T-cell (primary cell): ENCODE measurements around the gene SEC14L3. TPM values are rescaled to one million over a fixed set of nuclear protein-coding genes. Genes with fewer than 3 reads are reported as not detected.

Source experiments
- ATAC-seq, 4 experiments: fragments of 200-7000 bp in 3 of 4; fragments of 150-1000 bp in 1 of 4; cut with Tn5 transposase; replicated peaks in 1 of 4; 1 replicate in 3 of 4; 2 replicates in 1 of 4; pipeline ENCODE4 v1.10.0; 2021; ENCODE audit warnings: moderate library complexity in 3 of 4, mild to moderate bottlenecking in 2 of 4, moderate number of reproducible peaks in 1 of 4
- CTCF ChIA-PET, 2 donors: fragments of 300-600 bp; sonication (Branson Sonifier 250); formaldehyde crosslinking; loops; one replicate each; lab custom pipeline; 2022; ENCODE audit warnings: antibody characterized with exemption in 2 of 2; lab: Charles Lee
- POLR2A ChIA-PET, 2 donors: fragments of 300-600 bp; sonication (Branson Sonifier 250); formaldehyde crosslinking; loops; one replicate each; lab custom pipeline; 2022; ENCODE audit warnings: antibody characterized with exemption in 2 of 2; lab: Charles Lee
- DNase-seq, 35 experiments: peaks; one replicate each; pipeline versions ENCODE4 v3.0.0 to v3.0.0-alpha.2; 2013 to 2023
- H3K27ac ChIP-seq: one replicate; pipeline ENCODE4 v1.5.1; 2013; ENCODE audit warnings: low read length
- H3K27me3 ChIP-seq, 2 experiments: replicated peaks in 1 of 2; 1 replicate in 1 of 2; 2 replicates in 1 of 2; pipeline versions ENCODE4 v1.6.1 to v1.7.0; 2013; ENCODE audit warnings: low read length in 1 of 2, mixed read lengths in 1 of 2; ENCODE audit not compliant: control insufficient read depth in 2 of 2, insufficient read depth in 2 of 2; ENCODE audit errors: extremely low read depth in 1 of 2
- H3K36me3 ChIP-seq, 2 donors: 1 replicate in 1 of 2; 2 replicates in 1 of 2; pipeline versions ENCODE4 v1.6.1 to v1.7.0; 2013; ENCODE audit warnings: low read length in 1 of 2; ENCODE audit not compliant: control insufficient read depth in 2 of 2, insufficient read depth in 1 of 2; ENCODE audit errors: extremely low read depth in 1 of 2
- H3K4me1 ChIP-seq, 2 experiments: 1 replicate in 1 of 2; 2 replicates in 1 of 2; pipeline versions ENCODE4 v1.6.1 to v1.7.0; 2013; ENCODE audit warnings: low read length in 2 of 2, mixed read lengths in 1 of 2; ENCODE audit not compliant: insufficient read depth in 2 of 2, control insufficient read depth in 1 of 2; ENCODE audit errors: extremely low read depth in 1 of 2
- H3K4me3 ChIP-seq, 2 donors: 1 replicate in 1 of 2; 2 replicates in 1 of 2; pipeline versions ENCODE4 v1.5.1 to v1.7.0; 2013; ENCODE audit warnings: mild to moderate bottlenecking in 2 of 2, low read length in 1 of 2, moderate library complexity in 1 of 2; ENCODE audit not compliant: control insufficient read depth in 1 of 2; ENCODE audit errors: extremely low read depth in 1 of 2
- H3K9me3 ChIP-seq: 2 replicates; pipeline ENCODE4 v1.7.0; 2013
- H3K27ac Mint-ChIP-seq, 2 donors: one replicate each; pipeline ENCODE4 v1.8.0; 2020 to 2021; ENCODE audit warnings: mild to moderate bottlenecking in 2 of 2, mixed read lengths in 2 of 2
- H3K27me3 Mint-ChIP-seq, 2 donors: one replicate each; pipeline ENCODE4 v1.8.0; 2021 to 2022; ENCODE audit warnings: mixed read lengths in 2 of 2
- H3K36me3 Mint-ChIP-seq: one replicate; pipeline ENCODE4 v1.8.0; 2021; ENCODE audit warnings: mixed read lengths
- H3K4me1 Mint-ChIP-seq, 3 donors: one replicate each; pipeline ENCODE4 v1.8.0; 2020 to 2022; ENCODE audit warnings: mixed read lengths in 3 of 3, mild to moderate bottlenecking in 1 of 3
- H3K4me3 Mint-ChIP-seq, 3 donors: one replicate each; pipeline ENCODE4 v1.8.0; 2020 to 2022; ENCODE audit warnings: mild to moderate bottlenecking in 3 of 3, mixed read lengths in 3 of 3, moderate library complexity in 3 of 3
- H3K9me3 Mint-ChIP-seq, 3 donors: one replicate each; pipeline ENCODE4 v1.8.0; 2020 to 2022; ENCODE audit warnings: mixed read lengths in 3 of 3
- WGBS: methylation state at CpG from one replicate; pipeline ENCODE4 v1.1.5; 2013; ENCODE audit warnings: missing lambda C conversion rate; ENCODE audit not compliant: insufficient coverage; 5-methylcytosine and 5-hydroxymethylcytosine counted together
- total RNA-seq, 35 experiments: library from RNA in 6 of 35; stranded (reverse) in 6 of 35; fragments of 120-200 nt in 1 of 35; gene quantifications; one replicate each; pipeline versions ENCODE4 v1.2.1 to v1.2.4 and lab custom pipeline; 2013 to 2026

SEC14L3 gene
- total RNA-seq, 5 donors from 2014 or later (not counting 1 experiment from before 2014, with no cell fraction given): not detected

DNA sequence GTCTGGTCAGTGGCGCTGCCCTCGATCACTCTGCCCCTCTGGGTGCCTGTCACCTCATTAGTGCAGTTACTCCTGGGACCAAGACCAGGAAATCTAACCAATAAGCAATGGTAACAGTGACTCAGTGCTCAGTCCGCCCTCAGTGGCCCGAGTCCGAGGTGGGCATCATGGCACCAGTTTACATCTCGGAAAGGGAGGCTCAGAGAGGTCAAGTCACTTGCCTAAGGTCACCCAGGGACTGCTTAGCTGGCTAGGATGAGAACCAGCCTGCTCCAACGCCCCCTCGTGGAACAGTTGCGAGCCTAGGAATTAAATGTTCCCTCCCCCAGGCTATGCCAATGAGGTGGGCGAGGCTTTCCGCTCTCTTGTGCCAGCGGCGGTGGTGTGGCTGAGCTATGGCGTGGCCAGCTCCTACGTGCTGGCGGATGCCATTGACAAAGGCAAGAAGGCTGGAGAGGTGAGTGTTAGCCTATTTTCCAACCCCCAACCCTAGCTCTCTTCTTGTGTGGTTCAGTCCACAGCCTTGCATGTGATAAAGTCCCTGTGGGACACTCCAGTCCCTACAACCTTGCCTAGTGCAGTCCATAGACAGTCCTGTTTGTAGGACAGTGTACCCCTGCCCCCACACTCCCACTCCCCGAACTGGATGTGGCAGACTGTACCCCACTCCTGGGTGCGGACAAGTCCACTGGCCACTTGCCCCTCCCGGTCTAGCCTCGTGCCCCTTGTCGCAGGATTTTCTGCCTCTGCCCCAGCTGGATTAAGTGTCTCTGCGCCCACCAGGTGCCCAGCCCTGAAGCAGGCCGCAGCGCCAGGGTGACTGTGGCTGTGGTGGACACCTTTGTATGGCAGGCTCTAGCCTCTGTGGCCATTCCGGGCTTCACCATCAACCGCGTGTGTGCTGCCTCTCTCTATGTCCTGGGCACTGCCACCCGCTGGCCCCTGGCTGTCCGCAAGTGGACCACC lies 45.1 kb downstream of the SEC14L3 start:
- Histone ChIP-seq H3K27me3 (no peaks in the 10 kb centered on the region), H3K4me1 (peaks cover 16 to 52% of the 10 kb centered on the region in 2 experiments), H3K4me3 (peak overlapping the region; percentile 82 to 90), H3K9me3 (no peaks in the 10 kb centered on the region), H3K36me3 (peaks cover 4 to 10% of the 10 kb centered on the region in 2 donors), H3K27ac (peak overlapping the region; percentile 86)
- Mint-ChIP-seq H3K27me3 (no peaks in the 10 kb centered on the region), H3K27ac (peak overlapping the region; percentile 82 to 84), H3K4me3 (peak overlapping the region; percentile 90 to 95 (median 92)), H3K9me3 (no peaks in the 10 kb centered on the region), H3K36me3 (peaks cover 11% of the 10 kb centered on the region), H3K4me1 (peaks cover 46 to 55% (median 51%) of the 10 kb centered on the region in 3 donors)
- ChIA-PET CTCF (interaction anchor here (0.6 to 1.7 kb wide), 10 partner anchors 10 to 138 kb away, joined by 3 to 6 read pairs (median 4); partner anchors contain the start of genes CASTOR1 (in 1 of the 2) and SEC14L2 (in 1 of the 2)), POLR2A (interaction anchor here in 1 of 2 donors (0.6 to 1.0 kb wide), 2 partner anchors 11 to 857 kb away, joined by 3 read pairs; no protein-coding TSS in a partner anchor)
- DNase-seq (peak; percentile 74 to 94 (median 87)), ATAC-seq (peak; percentile 33 to 46 (median 40))
- WGBS: 48% methylated on average over 19 of the region's 29 CpGs

DNA sequence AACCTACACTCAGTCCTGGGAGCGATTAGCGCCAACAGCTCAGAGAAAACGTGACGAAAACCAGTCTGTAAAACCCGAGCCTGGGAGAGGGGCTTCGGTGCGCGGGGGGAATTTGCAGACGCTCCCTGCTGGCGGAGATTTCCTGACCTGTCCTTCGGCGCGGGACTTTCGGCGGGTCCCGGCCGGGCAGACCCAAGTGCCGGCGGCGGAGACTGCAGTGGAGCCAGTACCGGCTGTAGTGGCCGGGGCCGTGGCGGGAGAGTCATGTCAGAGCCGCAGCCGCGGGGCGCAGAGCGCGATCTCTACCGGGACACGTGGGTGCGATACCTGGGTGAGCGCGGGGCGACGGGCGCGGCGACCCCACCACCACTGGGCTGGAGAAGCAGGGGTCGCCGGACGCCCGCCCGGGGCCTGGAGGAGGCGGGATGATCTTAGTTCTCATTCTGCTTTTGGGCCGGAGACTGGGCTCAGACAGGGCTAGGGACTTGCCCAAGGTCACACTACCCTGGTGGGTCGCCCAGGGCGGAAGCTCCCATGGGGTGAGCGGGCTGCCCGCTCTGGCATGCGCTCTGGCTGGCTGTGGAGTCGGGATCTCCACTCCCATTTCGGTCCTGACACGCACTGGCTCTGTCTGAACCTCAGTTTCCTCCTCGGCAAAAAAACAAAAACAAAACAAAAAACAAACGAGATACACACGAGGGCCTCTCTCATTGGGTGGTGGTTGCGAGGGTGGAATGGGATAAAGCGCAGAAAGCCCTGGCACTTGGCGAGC lies 46.0 kb downstream of the SEC14L3 start, which contains the start of gene MTFP1:
TSS of gene MTFP1 (plus strand) at position 153 of the 772 bp plus-strand sequence. CDS start at position 265, 112 bp downstream.
- CTCF ChIA-PET: interaction anchor here (0.6 to 2.7 kb wide), 12 partner anchors 10 to 319 kb away, joined by 3 to 12 read pairs (median 5); partner anchors contain the start of genes CASTOR1 (in 1 of the 2), RNF215 (in 1 of the 2) and SEC14L2 (in 1 of the 2)
- peak within 1 kb of the TSS; percentile 86 for H3K27ac ChIP-seq
- peaks cover 7 to 13% of the 10 kb centered on the region in 2 donors for H3K36me3 ChIP-seq
- peaks cover 12% of the 10 kb centered on the region for H3K36me3 Mint-ChIP-seq
- H3K9me3 ChIP-seq: no peaks in the 10 kb centered on the region
- DNase-seq (peak in 34 of 35 experiments; percentile 15 to 74 (median 36)), ATAC-seq (peak in 1 of 4 experiments; percentile 4)
- POLR2A ChIA-PET: interaction anchor here in 1 of 2 donors (0.6 to 1.0 kb wide), 2 partner anchors 12 to 858 kb away, joined by 3 read pairs; no protein-coding TSS in a partner anchor
- no peaks in the 10 kb centered on the region for H3K27me3 Mint-ChIP-seq
- peaks cover 50 to 55% (median 55%) of the 10 kb centered on the region in 3 donors for H3K4me1 Mint-ChIP-seq
- peak within 1 kb of the TSS; percentile 96 to 99 for H3K27ac Mint-ChIP-seq
- peak within 1 kb of the TSS; percentile 82 to 90 for H3K4me3 ChIP-seq
- H3K9me3 Mint-ChIP-seq: no peaks in the 10 kb centered on the region
- no peaks in the 10 kb centered on the region for H3K27me3 ChIP-seq
- peak within 1 kb of the TSS; percentile 92 to 97 (median 95) for H3K4me3 Mint-ChIP-seq
- peaks cover 16 to 52% of the 10 kb centered on the region in 2 experiments for H3K4me1 ChIP-seq
- WGBS: under 1% methylated on average over 56 of the region's 61 CpGs

DNA sequence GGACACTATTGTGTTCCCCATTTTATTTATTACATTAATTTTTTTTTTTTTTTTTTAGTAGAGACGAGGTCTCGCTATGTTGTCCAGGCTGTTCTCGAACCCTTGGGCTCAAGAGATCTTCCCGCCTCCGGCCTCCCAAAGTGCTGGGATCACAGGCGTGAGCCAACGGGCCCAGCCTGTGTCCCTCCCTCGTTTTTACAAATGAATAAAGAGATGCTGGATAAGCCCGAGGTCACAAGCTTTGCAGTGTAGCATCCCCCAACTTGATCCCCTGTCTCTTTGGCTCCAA lies 46.5 kb downstream of the SEC14L3 start:
- ATAC-seq (no peak), DNase-seq (no peak)
- no peaks in the 10 kb centered on the region for H3K9me3 ChIP-seq
- H3K4me1 ChIP-seq: peaks cover 16 to 52% of the 10 kb centered on the region in 2 experiments
- POLR2A ChIA-PET: interaction anchor here in 1 of 2 donors (2.4 kb wide), 1 partner anchor 28 kb away, joined by 21 read pairs; the partner anchor contains the start of gene SEC14L2
- Mint-ChIP-seq H3K36me3 (peaks cover 18% of the 10 kb centered on the region), H3K27me3 (no peaks in the 10 kb centered on the region), H3K4me1 (peaks cover 55 to 60% (median 56%) of the 10 kb centered on the region in 3 donors), H3K9me3 (no peaks in the 10 kb centered on the region), H3K4me3 (peak overlapping the region; percentile 90 to 95 (median 92)), H3K27ac (peak overlapping the region; percentile 82 to 84)
- WGBS: 22% methylated on average over 7 of the region's 9 CpGs
- H3K36me3 ChIP-seq: peaks cover 7 to 15% of the 10 kb centered on the region in 2 donors
- CTCF ChIA-PET: interaction anchor here (0.6 to 2.7 kb wide), 8 partner anchors 9 to 318 kb away, joined by 3 to 12 read pairs (median 4); partner anchors contain the start of gene RNF215 (in 1 of the 2)
- no peaks in the 10 kb centered on the region for H3K27me3 ChIP-seq
- H3K4me3 ChIP-seq: peak overlapping the region; percentile 82 to 90
- peak overlapping the region; percentile 86 for H3K27ac ChIP-seq

DNA sequence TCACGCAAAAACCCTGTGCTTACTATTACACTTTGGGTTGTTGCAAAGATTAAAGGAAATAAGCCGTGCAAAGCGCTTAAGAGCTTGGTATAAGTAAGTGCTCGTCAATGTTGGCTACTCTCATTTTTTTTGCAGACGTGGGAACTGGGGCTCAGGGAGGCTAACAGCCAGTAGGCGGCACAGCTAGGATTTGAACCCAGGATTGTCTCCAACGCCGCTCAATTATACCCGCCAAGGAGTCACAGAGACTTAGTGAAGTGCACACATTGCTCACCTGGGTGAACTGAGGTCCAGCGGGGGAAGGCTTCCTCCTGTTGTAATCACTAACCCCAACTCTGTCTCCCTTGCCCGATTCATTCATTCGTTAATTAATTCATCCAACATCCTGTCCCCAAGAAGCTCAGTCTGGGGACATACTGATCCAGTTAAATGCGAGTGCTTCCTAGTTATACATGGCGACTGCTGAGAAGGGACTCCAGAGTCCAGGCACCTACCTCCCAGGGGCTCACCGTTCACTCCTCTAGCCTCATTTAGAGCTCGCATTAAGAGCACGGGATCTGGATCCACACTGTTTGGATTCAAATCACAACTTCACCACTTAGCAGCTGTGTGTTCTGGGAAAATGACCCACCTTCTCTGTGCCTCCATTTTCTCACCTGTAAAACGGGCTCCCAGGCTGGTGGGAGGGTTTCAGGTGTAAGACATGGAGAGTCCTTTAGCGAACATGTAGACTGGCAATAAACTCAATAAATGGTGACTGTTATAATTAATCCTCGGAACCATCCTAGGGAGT lies 47.1 kb downstream of the SEC14L3 start:
- H3K4me3 ChIP-seq: peak overlapping the region; percentile 33 to 90
- peak in 8 of 35 experiments; percentile 11 to 58 (median 22) for DNase-seq
- no peaks in the 10 kb centered on the region for H3K9me3 ChIP-seq
- peaks cover 16 to 52% of the 10 kb centered on the region in 2 experiments for H3K4me1 ChIP-seq
- Mint-ChIP-seq H3K4me1 (peaks cover 55 to 61% (median 56%) of the 10 kb centered on the region in 3 donors), H3K4me3 (peak overlapping the region; percentile 92 to 97 (median 95)), H3K36me3 (peaks cover 18% of the 10 kb centered on the region), H3K27ac (peak overlapping the region; percentile 96 to 99), H3K9me3 (no peaks in the 10 kb centered on the region), H3K27me3 (no peaks in the 10 kb centered on the region)
- H3K27ac ChIP-seq: peak overlapping the region; percentile 86
- ChIA-PET POLR2A (interaction anchor here (0.6 to 4.3 kb wide), 11 partner anchors 8 to 858 kb away, joined by 3 to 21 read pairs (median 5); partner anchors contain the start of gene SEC14L2 (in 2 of the 2)), CTCF (interaction anchor here (0.6 to 2.7 kb wide), 19 partner anchors 9 to 318 kb away, joined by 3 to 12 read pairs (median 5); partner anchors contain the start of genes CASTOR1 (in 1 of the 2), CCDC157 (in 1 of the 2), RNF215 (in 1 of the 2) and SEC14L2 (in 1 of the 2))
- H3K36me3 ChIP-seq: peaks cover 7 to 15% of the 10 kb centered on the region in 2 donors
- peak in 1 of 4 experiments; percentile 1 for ATAC-seq
- H3K27me3 ChIP-seq: no peaks in the 10 kb centered on the region
- WGBS: 52% methylated on average over 13 of the region's 20 CpGs

DNA sequence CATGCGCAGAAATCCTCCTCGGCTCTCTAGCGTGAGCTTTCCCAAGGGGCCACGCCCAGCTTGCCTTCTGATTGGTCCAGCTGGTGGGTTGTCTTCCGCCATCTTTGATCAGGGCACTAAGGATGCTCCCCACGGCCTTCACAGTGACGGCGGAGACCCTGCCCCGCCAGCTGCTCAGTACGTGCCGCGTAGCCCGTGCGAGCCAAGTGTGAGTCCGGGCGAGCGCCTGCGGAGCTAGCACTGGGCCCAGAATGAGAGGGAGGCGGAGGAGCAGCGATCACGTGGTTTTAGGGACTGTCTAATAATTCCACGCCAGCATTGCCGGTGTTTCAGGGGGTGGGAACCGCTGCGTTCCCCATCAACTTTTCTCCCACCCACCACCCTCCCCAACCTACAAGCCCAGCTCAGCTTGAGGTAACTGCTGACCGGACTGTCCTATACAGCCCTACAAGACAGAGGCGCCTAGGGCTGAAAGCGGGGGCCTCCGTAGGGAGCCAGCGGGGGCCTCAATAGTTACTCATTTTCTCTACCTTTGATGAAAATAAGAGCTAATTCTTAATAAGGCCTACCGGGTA lies 47.8 kb downstream of the SEC14L3 start:
- peak; percentile 91 to 100 (median 98) for DNase-seq
- ChIA-PET POLR2A (interaction anchor here (0.6 to 4.3 kb wide), 16 partner anchors 9 to 859 kb away, joined by 3 to 21 read pairs (median 4); partner anchors contain the start of gene SEC14L2 (in 2 of the 2)), CTCF (interaction anchor here (0.6 to 2.7 kb wide), 21 partner anchors 9 to 866 kb away, joined by 3 to 12 read pairs (median 6); partner anchors contain the start of genes CASTOR1 (in 1 of the 2), CCDC157 (in 1 of the 2), SEC14L2 (in 1 of the 2) and SF3A1 (in 1 of the 2))
- Mint-ChIP-seq H3K36me3 (peaks cover 23% of the 10 kb centered on the region), H3K4me3 (peak overlapping the region; percentile 92 to 97 (median 95)), H3K4me1 (peaks cover 55 to 61% (median 56%) of the 10 kb centered on the region in 3 donors), H3K9me3 (no peaks in the 10 kb centered on the region), H3K27me3 (no peaks in the 10 kb centered on the region), H3K27ac (peak overlapping the region; percentile 96 to 99)
- H3K9me3 ChIP-seq: no peaks in the 10 kb centered on the region
- ATAC-seq: peak; percentile 86 to 92 (median 89)
- WGBS: under 1% methylated on average over 19 of the region's 31 CpGs
- H3K4me3 ChIP-seq: peak overlapping the region; percentile 65 to 77
- peaks cover 16 to 52% of the 10 kb centered on the region in 2 experiments for H3K4me1 ChIP-seq
- peaks cover 7 to 16% of the 10 kb centered on the region in 2 donors for H3K36me3 ChIP-seq
- H3K27ac ChIP-seq: peak overlapping the region; percentile 86
- H3K27me3 ChIP-seq: no peaks in the 10 kb centered on the region
